Measurements from ENCODE around the gene RASA1.

RASA1 gene

DNA sequence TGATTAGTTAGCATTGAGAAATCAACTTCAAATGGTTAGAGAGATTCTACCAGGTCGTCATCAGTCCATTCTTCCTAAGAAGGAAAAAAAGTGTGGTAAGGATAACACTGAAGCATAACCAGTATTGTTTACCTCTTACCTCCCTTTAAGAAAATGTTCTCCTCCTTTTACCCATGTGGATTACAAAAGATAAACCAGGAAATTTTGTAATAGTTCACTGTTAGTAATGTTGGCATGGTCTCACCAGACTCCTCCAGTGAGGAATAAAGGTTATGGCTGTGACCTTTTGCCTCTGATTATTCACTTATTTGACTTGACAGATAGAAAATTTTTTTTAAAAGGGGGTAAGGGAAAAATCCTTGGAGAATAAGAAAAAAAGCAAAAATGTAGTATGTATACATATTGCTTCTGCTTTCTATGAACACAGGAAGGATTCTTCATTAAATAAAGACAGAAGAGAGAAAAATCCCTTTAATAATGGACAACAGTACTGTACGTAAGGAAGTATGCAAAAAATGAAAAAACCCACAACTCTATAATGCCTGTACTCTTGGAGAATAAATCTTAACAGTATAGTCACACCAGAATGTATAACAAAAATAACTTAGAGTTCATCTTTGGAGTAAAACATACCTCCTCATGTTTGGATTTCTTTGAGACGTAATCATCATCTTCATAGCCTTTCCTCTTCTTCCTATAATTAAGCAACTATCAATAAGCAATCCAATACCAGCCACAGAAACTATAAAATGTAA, 126.9 kb downstream of the RASA1 start:
- no peaks in the 10 kb centered on the region for H3K27me3 ChIP-seq (ENCODE audit: control insufficient read depth in 2 of 2, insufficient read depth in 2 of 2, low read length in 2 of 2)
- no peak overlapping the region for H3K27ac ChIP-seq (ENCODE audit: low read depth in 2 of 2, low read length in 2 of 2)
- no peak overlapping the region for H3K9ac ChIP-seq (ENCODE audit: low read depth in 1 of 2, low read length in 2 of 2)
- peaks cover 68 to 80% of the 10 kb centered on the region in 2 donors for H3K36me3 ChIP-seq (ENCODE audit: control insufficient read depth in 2 of 2, insufficient read depth in 2 of 2, low read length in 2 of 2)
- no peak overlapping the region for H3K4me3 ChIP-seq (ENCODE audit: low read length in 2 of 2)
- H3K4me1 ChIP-seq (ENCODE audit: control insufficient read depth in 2 of 2, insufficient read depth in 2 of 2, low read length in 2 of 2): no peaks in the 10 kb centered on the region
- no peaks in the 10 kb centered on the region for H3K9me3 ChIP-seq (ENCODE audit: control insufficient read depth in 2 of 2, low read length in 2 of 2)

DNA sequence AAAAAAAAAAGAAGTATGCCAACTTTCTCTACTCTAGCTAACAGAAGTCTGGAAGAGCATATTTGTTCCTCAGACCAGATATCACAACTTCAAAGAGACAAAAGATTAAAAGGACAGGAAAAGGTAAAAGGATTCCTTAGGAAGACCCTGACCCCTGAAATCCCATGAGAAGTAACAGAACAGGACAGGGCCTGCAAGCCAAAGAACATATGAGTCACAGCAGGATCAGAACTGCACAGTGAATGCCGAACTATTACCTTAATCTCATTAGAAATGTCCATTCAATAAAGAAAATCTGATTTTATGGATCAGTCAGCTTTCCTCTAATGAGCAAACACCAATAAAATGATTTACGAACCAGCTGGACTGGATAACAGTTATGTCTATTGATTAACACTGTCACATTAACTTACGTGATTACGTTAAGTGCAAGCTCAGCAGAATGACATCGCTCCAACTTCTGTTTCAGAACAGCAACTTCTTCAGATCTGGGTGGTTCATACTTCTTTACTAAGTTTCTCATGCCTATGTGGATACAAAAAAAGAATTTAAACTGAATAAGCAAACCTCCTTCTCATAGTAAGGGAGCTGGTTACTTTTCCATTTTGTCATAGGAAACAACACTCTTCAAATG, 131.4 kb downstream of the RASA1 start:
- Histone ChIP-seq H3K4me1 (ENCODE audit: control insufficient read depth in 2 of 2, insufficient read depth in 2 of 2, low read length in 2 of 2) (no peaks in the 10 kb centered on the region), H3K27me3 (ENCODE audit: control insufficient read depth in 2 of 2, insufficient read depth in 2 of 2, low read length in 2 of 2) (no peaks in the 10 kb centered on the region), H3K36me3 (ENCODE audit: control insufficient read depth in 2 of 2, insufficient read depth in 2 of 2, low read length in 2 of 2) (peaks cover 59 to 62% of the 10 kb centered on the region in 2 donors), H3K9ac (ENCODE audit: low read depth in 1 of 2, low read length in 2 of 2) (no peak overlapping the region), H3K9me3 (ENCODE audit: control insufficient read depth in 2 of 2, low read length in 2 of 2) (no peaks in the 10 kb centered on the region), H3K27ac (ENCODE audit: low read depth in 2 of 2, low read length in 2 of 2) (no peak overlapping the region), H3K4me3 (ENCODE audit: low read length in 2 of 2) (no peak overlapping the region)

DNA sequence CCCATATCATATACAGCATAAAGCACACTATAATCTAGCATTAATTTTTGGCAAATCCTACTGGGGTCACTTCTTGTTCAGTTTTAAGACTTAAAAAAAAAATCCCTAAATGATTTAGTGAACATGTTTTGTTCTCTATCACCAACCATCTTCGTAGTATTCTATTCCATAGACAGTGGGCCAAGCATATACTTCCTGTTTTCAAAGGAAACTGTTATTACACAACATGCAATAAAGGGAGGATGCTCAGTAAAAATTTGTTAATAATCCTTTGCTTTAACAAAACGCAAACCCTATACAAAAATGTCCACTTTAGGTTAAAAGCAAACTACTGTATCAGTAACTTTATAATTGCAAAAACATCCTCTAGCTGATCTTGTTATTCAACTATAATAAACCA, 132.0 kb downstream of the RASA1 start:
- no peak overlapping the region for H3K27ac ChIP-seq (ENCODE audit: low read depth in 2 of 2, low read length in 2 of 2)
- H3K36me3 ChIP-seq (ENCODE audit: control insufficient read depth in 2 of 2, insufficient read depth in 2 of 2, low read length in 2 of 2): peaks cover 58% of the 10 kb centered on the region in 2 donors
- no peaks in the 10 kb centered on the region for H3K9me3 ChIP-seq (ENCODE audit: control insufficient read depth in 2 of 2, low read length in 2 of 2)
- H3K9ac ChIP-seq (ENCODE audit: low read depth in 1 of 2, low read length in 2 of 2): no peak overlapping the region
- H3K27me3 ChIP-seq (ENCODE audit: control insufficient read depth in 2 of 2, insufficient read depth in 2 of 2, low read length in 2 of 2): no peaks in the 10 kb centered on the region
- H3K4me1 ChIP-seq (ENCODE audit: control insufficient read depth in 2 of 2, insufficient read depth in 2 of 2, low read length in 2 of 2): no peaks in the 10 kb centered on the region
- H3K4me3 ChIP-seq (ENCODE audit: low read length in 2 of 2): no peak overlapping the region

DNA sequence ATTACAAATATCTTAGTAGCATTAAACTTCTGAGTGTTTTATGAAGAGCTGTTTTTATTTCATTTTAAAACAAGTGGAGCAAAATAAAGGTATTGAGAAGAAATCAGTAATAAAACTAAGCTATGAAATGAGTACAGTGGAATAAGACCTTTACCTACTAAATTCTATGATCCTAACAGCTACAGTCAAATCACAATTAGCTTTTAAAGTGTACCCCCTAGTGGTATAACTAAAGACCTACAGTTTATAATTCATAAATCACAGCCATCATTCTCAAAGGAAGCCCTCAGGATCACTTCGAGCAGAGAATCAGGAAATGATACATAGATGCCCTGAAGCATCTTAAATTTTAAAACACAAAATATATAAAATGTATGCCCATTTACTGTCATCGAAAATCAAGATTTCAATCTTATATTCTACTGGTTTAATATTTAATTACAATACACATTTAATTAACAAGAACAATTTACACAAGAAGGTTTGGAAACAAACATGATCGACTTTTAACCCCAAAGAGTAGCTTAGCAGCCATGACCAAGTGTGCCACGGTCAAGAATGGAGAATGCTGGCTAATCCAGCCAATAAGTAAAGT, 132.7 kb downstream of the RASA1 start:
- Histone ChIP-seq H3K27ac (ENCODE audit: low read depth in 2 of 2, low read length in 2 of 2) (no peak overlapping the region), H3K4me3 (ENCODE audit: low read length in 2 of 2) (no peak overlapping the region), H3K36me3 (ENCODE audit: control insufficient read depth in 2 of 2, insufficient read depth in 2 of 2, low read length in 2 of 2) (peaks cover 57% of the 10 kb centered on the region in 2 donors), H3K27me3 (ENCODE audit: control insufficient read depth in 2 of 2, insufficient read depth in 2 of 2, low read length in 2 of 2) (no peaks in the 10 kb centered on the region), H3K9me3 (ENCODE audit: control insufficient read depth in 2 of 2, low read length in 2 of 2) (no peaks in the 10 kb centered on the region), H3K4me1 (ENCODE audit: control insufficient read depth in 2 of 2, insufficient read depth in 2 of 2, low read length in 2 of 2) (no peaks in the 10 kb centered on the region), H3K9ac (ENCODE audit: low read depth in 1 of 2, low read length in 2 of 2) (no peak overlapping the region)

DNA sequence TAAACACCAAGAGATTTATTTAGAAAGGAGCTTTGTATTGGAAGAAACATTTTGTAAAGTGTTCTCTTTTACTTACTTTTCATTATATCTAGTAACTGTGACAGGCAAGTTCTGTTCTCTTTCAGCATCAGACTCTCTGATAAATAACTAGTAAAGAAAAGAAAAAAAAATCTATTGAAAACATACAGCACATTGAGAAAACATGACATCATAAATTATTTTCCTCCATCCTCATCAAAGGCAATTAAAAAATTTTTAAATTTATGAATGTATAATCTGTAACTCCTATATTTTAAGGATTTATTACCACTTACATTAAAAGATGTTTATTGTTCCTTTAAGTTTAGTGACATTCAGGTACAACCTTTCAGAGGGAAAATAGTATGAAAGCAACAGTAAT, 133.9 kb downstream of the RASA1 start:
- no peak overlapping the region for H3K4me3 ChIP-seq (ENCODE audit: low read length in 2 of 2)
- H3K36me3 ChIP-seq (ENCODE audit: control insufficient read depth in 2 of 2, insufficient read depth in 2 of 2, low read length in 2 of 2): peaks cover 57 to 58% of the 10 kb centered on the region in 2 donors
- no peak overlapping the region for H3K9ac ChIP-seq (ENCODE audit: low read depth in 1 of 2, low read length in 2 of 2)
- H3K27me3 ChIP-seq (ENCODE audit: control insufficient read depth in 2 of 2, insufficient read depth in 2 of 2, low read length in 2 of 2): no peaks in the 10 kb centered on the region
- no peak overlapping the region for H3K27ac ChIP-seq (ENCODE audit: low read depth in 2 of 2, low read length in 2 of 2)
- no peaks in the 10 kb centered on the region for H3K9me3 ChIP-seq (ENCODE audit: control insufficient read depth in 2 of 2, low read length in 2 of 2)
- no peaks in the 10 kb centered on the region for H3K4me1 ChIP-seq (ENCODE audit: control insufficient read depth in 2 of 2, insufficient read depth in 2 of 2, low read length in 2 of 2)

DNA sequence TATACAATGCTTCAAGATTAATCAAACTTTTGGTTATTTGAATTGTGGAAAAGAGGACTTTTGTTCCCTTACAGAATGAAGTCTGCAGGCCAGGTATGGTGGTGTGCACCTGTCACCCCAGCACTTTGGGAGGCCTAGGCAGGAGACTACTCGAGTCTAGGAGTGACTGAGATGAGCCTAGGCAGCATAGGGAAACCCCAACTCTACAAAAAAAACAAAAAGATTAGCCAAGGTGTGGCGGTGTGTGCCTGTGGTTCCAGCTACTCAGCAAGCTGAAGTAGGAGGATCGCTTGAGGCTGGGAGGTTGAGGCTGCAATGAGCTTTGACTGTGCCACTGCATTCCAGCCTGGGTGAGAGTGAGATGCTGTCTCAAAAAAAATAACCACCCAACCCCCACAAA, 135.7 kb downstream of the RASA1 start:
- H3K9me3 ChIP-seq (ENCODE audit: control insufficient read depth in 2 of 2, low read length in 2 of 2): no peaks in the 10 kb centered on the region
- H3K4me3 ChIP-seq (ENCODE audit: low read length in 2 of 2): no peak overlapping the region
- H3K9ac ChIP-seq (ENCODE audit: low read depth in 1 of 2, low read length in 2 of 2): no peak overlapping the region
- H3K4me1 ChIP-seq (ENCODE audit: control insufficient read depth in 2 of 2, insufficient read depth in 2 of 2, low read length in 2 of 2): no peaks in the 10 kb centered on the region
- no peak overlapping the region for H3K27ac ChIP-seq (ENCODE audit: low read depth in 2 of 2, low read length in 2 of 2)
- H3K36me3 ChIP-seq (ENCODE audit: control insufficient read depth in 2 of 2, insufficient read depth in 2 of 2, low read length in 2 of 2): peaks cover 59 to 61% of the 10 kb centered on the region in 2 donors
- no peaks in the 10 kb centered on the region for H3K27me3 ChIP-seq (ENCODE audit: control insufficient read depth in 2 of 2, insufficient read depth in 2 of 2, low read length in 2 of 2)

DNA sequence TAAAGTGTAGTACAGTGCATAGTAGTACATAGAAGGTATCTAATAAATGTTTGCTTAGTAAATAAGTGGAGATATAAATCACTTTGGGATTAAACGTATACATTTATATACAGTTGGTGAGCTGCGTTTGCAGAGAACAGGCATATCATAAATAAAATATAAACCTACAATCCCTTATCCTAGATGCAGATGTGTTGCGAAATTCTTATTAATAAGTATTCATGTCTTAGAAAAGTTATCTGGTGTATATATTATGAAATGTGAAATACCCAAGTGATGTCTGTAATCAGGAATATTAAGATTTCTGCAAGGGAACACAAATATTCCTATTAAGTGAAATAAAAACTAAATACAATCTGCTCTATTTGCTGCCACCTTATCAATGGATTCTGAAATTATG, 136.2 kb downstream of the RASA1 start:
- peaks cover 59 to 65% of the 10 kb centered on the region in 2 donors for H3K36me3 ChIP-seq (ENCODE audit: control insufficient read depth in 2 of 2, insufficient read depth in 2 of 2, low read length in 2 of 2)
- no peaks in the 10 kb centered on the region for H3K27me3 ChIP-seq (ENCODE audit: control insufficient read depth in 2 of 2, insufficient read depth in 2 of 2, low read length in 2 of 2)
- no peaks in the 10 kb centered on the region for H3K4me1 ChIP-seq (ENCODE audit: control insufficient read depth in 2 of 2, insufficient read depth in 2 of 2, low read length in 2 of 2)
- H3K9me3 ChIP-seq (ENCODE audit: control insufficient read depth in 2 of 2, low read length in 2 of 2): no peaks in the 10 kb centered on the region
- no peak overlapping the region for H3K4me3 ChIP-seq (ENCODE audit: low read length in 2 of 2)
- H3K9ac ChIP-seq (ENCODE audit: low read depth in 1 of 2, low read length in 2 of 2): no peak overlapping the region
- H3K27ac ChIP-seq (ENCODE audit: low read depth in 2 of 2, low read length in 2 of 2): no peak overlapping the region

DNA sequence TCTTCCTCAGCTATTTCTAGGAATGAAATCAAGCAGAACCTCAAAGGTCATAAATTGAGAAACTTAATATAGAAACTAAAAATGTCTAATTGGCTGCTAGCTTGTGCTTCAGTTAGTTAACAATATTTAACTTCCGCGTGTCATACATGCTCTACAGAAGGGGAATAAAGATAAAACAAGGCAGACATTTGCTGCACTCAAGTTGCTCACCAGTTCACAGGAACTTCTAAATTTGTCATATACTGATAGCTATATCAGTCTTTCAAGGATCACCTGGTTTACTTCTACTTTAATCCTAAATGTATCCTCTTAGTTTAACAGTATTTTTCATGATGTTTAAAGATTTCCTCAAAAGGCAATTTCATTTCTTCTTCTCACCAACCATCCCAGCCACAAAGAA, 136.7 kb downstream of the RASA1 start:
- Histone ChIP-seq H3K9ac (ENCODE audit: low read depth in 1 of 2, low read length in 2 of 2) (no peak overlapping the region), H3K27me3 (ENCODE audit: control insufficient read depth in 2 of 2, insufficient read depth in 2 of 2, low read length in 2 of 2) (no peaks in the 10 kb centered on the region), H3K4me3 (ENCODE audit: low read length in 2 of 2) (no peak overlapping the region), H3K27ac (ENCODE audit: low read depth in 2 of 2, low read length in 2 of 2) (no peak overlapping the region), H3K9me3 (ENCODE audit: control insufficient read depth in 2 of 2, low read length in 2 of 2) (no peaks in the 10 kb centered on the region), H3K4me1 (ENCODE audit: control insufficient read depth in 2 of 2, insufficient read depth in 2 of 2, low read length in 2 of 2) (no peaks in the 10 kb centered on the region), H3K36me3 (ENCODE audit: control insufficient read depth in 2 of 2, insufficient read depth in 2 of 2, low read length in 2 of 2) (peaks cover 54 to 63% of the 10 kb centered on the region in 2 donors)

DNA sequence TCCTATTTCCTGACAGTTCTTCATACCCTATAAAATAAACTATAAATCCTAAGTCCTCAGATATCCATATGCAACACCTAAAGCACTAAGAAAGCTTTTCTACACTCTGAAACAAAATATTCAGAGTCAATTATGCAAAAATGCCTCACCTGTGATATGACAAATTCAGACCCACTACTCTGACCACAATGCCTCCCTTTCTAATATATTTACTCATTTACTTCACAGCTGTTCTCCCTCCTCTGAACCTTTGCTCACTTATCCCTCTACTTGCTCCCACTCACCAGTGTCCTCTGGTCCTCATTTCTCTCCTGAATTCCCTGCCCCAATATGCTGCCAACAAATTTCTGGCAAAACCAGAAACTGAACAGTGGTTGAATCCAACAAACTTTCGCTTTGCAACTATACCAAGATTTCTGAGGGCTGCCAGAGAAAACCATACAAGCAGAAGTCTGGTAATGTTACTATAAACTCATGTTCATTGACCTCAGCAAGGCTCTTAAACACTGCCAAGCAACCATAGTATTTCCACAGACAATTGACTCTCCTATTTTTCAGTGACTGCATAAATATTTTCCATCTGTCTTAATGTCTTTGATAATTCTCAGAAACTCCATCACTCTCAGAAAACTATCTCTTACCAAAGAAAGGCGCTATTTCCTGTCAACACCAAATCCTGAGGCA, 137.9 kb downstream of the RASA1 start:
- Histone ChIP-seq H3K27me3 (ENCODE audit: control insufficient read depth in 2 of 2, insufficient read depth in 2 of 2, low read length in 2 of 2) (no peaks in the 10 kb centered on the region), H3K9me3 (ENCODE audit: control insufficient read depth in 2 of 2, low read length in 2 of 2) (no peaks in the 10 kb centered on the region), H3K27ac (ENCODE audit: low read depth in 2 of 2, low read length in 2 of 2) (no peak overlapping the region), H3K36me3 (ENCODE audit: control insufficient read depth in 2 of 2, insufficient read depth in 2 of 2, low read length in 2 of 2) (peaks cover 55 to 62% of the 10 kb centered on the region in 2 donors), H3K4me1 (ENCODE audit: control insufficient read depth in 2 of 2, insufficient read depth in 2 of 2, low read length in 2 of 2) (no peaks in the 10 kb centered on the region), H3K9ac (ENCODE audit: low read depth in 1 of 2, low read length in 2 of 2) (no peak overlapping the region), H3K4me3 (ENCODE audit: low read length in 2 of 2) (no peak overlapping the region)

DNA sequence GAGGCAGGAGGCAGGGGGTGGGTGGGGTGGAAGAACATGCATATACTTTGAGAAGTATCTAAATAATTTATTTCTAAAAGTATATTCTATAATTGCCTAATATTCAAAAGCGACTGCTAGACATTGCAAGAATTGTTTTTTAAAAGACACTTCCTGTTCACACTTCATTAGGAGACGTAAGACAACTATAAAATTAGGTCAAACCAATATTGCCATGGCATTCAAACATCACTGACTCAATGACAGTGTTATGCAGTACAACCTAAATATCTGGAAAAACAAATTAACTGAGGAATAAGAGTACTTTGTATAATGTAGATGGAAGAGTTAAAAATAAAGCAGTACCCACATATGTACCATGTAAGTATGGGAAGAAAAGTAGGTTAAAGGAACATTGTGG, 140.5 kb downstream of the RASA1 start:
- Histone ChIP-seq H3K4me1 (ENCODE audit: control insufficient read depth in 2 of 2, insufficient read depth in 2 of 2, low read length in 2 of 2) (no peaks in the 10 kb centered on the region), H3K27me3 (ENCODE audit: control insufficient read depth in 2 of 2, insufficient read depth in 2 of 2, low read length in 2 of 2) (no peaks in the 10 kb centered on the region), H3K9ac (ENCODE audit: low read depth in 1 of 2, low read length in 2 of 2) (no peak overlapping the region), H3K36me3 (ENCODE audit: control insufficient read depth in 2 of 2, insufficient read depth in 2 of 2, low read length in 2 of 2) (peaks cover 40 to 52% of the 10 kb centered on the region in 2 donors), H3K4me3 (ENCODE audit: low read length in 2 of 2) (no peak overlapping the region), H3K27ac (ENCODE audit: low read depth in 2 of 2, low read length in 2 of 2) (no peak overlapping the region), H3K9me3 (ENCODE audit: control insufficient read depth in 2 of 2, low read length in 2 of 2) (no peaks in the 10 kb centered on the region)

Measured in mucosa of rectum (tissue), 2 donors.